WI38 (cell line): Measurements from ENCODE around the gene NACC1.

ENCODE experiments used
- H3K4me3 ChIP-seq: 2 replicates; pipeline ENCODE4 v1.5.1; 2011; ENCODE audit warnings: low read depth, mild to moderate bottlenecking, control low read depth, low read length
- TF ChIP-seq, protein P1 (sequence below): IDR thresholded peaks from 2 replicates; pipeline ENCODE4 v1.5.1; 2012; ENCODE audit warnings: low read depth, mild to moderate bottlenecking, control low read depth, low read length

Gene NACC1

DNA sequence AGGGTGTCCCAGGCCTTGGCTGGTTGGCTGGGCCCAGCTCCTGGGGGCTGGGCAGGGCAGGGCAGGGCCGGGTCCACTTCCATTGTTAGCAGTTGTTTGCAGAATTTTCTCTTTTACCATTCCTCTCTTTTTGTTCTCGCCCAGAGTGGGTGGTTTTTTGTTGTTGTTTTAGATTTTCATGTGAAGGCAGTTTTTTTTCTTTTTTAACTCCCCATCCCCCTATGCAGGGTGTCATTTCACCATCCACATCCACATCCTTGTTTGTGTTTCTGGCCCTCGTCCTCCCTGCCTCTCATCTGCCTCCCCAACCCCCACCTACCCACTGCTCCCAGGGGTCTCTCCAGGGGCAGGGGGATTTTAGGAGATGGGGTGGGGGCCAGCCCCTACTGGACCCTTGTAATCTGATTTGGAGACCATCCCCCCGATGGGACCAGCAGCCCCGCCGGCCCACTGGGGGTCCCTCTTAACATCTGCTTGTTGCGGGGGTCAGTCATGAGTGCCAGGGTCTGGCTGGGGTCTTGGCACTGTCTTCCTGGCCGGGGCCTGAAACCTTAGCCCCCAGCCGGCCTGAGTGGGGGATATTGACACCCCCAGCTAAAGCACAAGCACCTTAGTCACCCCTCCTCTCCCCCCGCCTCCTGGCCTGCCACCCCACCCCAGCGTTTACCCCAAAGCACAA is 21.7 kb downstream of the NACC1 start:
- no peak overlapping the region for H3K4me3 ChIP-seq
- TF ChIP-seq, protein P1, sequence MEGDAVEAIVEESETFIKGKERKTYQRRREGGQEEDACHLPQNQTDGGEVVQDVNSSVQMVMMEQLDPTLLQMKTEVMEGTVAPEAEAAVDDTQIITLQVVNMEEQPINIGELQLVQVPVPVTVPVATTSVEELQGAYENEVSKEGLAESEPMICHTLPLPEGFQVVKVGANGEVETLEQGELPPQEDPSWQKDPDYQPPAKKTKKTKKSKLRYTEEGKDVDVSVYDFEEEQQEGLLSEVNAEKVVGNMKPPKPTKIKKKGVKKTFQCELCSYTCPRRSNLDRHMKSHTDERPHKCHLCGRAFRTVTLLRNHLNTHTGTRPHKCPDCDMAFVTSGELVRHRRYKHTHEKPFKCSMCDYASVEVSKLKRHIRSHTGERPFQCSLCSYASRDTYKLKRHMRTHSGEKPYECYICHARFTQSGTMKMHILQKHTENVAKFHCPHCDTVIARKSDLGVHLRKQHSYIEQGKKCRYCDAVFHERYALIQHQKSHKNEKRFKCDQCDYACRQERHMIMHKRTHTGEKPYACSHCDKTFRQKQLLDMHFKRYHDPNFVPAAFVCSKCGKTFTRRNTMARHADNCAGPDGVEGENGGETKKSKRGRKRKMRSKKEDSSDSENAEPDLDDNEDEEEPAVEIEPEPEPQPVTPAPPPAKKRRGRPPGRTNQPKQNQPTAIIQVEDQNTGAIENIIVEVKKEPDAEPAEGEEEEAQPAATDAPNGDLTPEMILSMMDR, result no peak

DNA sequence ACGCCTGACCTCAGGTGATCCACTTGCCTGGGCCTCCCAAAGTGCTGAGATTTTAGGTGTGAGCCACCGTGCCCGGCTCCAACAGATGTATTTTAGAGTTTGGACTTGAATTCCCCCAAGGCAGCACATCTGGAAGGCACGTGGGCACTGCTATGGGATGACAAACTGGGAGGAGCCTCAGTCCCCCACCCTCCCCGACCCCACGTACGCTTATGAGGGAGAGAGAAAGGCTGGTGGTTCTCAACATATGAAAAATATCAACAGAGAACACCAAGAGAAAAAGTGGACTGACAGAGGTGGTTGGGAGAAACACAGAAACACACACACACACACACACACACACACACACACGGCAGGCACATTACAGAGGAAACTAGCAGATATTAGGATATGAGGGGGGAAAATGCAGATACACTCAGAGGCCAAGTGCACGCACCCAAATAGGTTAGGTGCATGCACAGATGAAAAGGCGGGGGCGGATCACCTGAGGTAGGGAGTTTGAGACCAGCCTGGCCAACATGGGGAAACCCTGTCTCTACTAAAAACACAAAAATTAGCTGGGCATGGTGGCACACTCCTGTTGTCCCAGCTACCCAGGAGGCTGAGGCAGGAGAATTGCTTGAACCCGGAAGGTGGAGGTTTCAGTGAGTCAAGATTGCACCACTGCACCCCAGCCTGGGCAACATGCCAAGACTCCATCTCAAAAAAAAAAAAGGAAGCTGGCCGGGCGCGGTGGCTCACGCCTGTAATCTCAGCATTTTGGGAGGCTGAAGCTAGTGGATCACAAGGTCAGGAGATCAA is 28.9 kb downstream of the NACC1 start:
- TF ChIP-seq, protein P1, result no peak
- H3K4me3 ChIP-seq, result no peak overlapping the region

DNA sequence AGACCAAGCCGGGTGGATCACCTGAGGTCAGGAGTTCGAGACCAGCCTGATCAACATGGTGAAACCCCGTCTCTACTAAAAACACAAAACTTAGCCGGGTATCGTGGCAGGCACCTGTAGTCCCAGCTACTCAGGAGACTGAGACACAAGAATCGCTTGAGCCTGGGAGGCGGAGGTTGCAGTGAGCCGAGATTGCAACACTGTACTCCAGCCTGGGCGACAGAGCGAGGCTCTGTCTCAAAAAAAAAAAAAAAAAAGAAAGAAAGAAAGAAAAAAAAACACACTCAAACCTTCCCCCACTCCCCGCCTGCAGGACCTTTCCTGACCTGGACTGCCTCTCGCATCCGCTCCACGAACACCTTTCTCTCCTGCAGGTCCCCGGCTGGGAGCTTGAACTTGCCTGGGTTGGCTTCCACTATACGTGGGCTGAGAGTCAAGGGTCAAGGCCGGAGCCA is 31.1 kb downstream of the NACC1 start:
- peak overlapping the region; percentile 81 for H3K4me3 ChIP-seq

DNA sequence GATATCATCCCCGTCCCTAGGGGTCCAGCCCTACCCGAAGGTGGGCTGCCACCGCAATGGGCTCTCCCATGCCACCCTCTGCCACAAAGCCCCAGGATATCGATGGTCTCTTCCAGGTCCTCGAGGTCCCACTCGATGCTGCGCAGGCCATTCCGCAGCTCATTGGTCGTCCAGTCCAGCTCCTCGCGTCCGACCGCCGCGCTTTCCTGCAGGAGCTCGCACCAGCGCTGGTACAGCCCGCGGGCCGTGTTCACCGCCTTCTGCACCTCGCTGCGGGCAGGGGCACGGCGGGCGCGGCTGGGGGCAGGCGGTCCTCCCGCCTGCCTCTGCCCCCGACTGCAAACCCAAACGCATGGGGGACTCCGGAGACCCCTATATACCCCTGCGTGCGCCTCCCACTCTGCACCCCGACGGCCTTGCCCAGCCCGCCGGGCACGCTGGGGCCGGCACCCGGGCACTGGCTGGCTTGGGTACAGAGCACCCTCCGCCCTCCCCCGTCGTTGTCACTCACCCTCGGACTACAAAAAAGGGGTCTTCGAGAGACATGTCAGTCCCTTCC is 31.6 kb downstream of the NACC1 start:
- TF ChIP-seq, protein P1, result no peak
- H3K4me3 ChIP-seq, result peak overlapping the region; percentile 81

DNA sequence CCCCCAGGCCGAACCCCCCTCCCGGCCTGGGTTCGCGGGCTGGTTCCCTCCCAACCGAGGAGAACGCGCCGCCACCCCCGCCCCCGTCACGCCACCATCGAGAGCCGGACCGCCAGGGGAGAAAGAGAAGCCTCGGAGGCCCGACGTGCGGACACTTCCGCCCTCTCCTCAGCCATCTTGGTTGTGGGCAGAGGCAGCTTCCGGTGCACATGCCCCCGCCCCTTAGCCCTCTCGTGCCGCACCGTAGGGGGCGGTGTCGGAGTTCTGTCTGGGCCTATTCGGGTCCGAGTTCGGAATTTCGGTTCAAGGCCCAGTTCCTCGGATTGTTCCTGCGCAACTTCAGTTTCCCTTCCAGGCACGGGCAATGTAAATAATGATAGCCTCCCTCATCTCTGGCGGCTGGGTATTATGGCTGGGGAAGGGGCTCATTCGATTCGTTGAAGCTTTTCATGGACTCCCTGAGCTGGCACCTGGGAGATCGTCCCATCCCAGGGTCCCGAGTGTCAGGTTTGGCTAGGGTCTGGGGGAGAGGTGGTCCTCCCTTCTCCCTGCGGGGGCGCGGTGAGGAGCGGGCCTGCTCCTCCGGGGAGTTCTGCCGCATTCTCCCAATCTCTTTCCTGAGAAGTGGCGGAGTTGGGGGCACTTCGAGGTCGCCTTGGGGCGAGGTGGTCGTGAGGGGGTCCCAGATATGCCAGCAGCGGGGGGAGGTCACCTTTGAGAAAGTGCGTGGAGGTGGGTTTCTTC is 32.3 kb downstream of the NACC1 start, which contains the start of the genes IER2 and STX10:
Gene IER2, plus strand, starts transcription at position 225 of the 744 bp plus-strand sequence. CDS start 2,776 bp downstream, outside the sequence.
Gene STX10, minus strand, starts transcription at position 189 of the 744 bp plus-strand sequence. CDS start 202 bp downstream, outside the sequence.
- TF ChIP-seq, protein P1, result peak; percentile 34; the same call in 1 of the 2 replicates
- peak within 1 kb of the TSS; percentile 81 for H3K4me3 ChIP-seq

DNA sequence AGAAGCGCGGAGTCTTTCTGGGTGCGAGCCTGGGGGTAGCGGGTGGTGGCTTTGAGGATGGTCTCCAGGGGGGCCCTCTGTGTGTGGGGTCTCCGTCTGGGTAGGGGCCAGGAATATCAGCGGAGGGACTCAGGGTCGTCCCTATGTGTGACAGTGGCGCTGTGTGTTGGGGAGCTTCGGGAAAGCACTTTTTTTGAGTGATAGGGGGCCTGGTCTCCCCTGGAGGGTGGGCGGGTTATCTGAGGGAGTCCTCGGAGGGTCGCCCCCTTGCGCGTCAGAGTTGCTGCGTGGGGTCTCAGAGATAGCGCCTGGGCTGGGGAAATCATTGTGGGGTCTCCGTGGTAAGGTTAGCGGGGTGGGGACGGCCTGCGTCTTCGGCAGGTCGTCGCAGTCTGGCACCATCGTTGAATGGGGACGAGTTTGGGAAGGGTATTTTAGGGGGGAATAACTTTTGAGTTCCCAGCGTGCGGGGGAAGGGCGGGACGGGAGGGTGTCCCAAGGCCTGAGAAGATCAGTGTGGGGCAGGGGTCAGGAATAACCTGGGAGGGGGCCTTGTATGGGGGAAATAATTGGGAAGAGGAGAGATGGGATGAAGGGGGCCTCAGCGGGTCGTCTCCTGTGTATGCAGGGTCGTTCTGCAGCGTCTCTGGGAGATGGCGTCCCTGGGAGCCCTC is 33.0 kb downstream of the NACC1 start:
- TF ChIP-seq, protein P1, result no peak
- peak overlapping the region; percentile 81 for H3K4me3 ChIP-seq
